Esophagus squamous epithelium (tissue), 4 donors: Measurements from ENCODE around the gene ARHGAP42.

Experiments used
- CTCF ChIP-seq, 6 experiments: fragments of 450-650 bp in 4 of 6; fragments of 200-600 bp in 2 of 6; sonication (generic) in 2 of 6; IDR thresholded peaks; one replicate each; pipeline ENCODE4 v1.5.1; 2016 to 2019; ENCODE audit warnings: antibody characterized with exemption in 6 of 6, mild to moderate bottlenecking in 4 of 6, moderate library complexity in 4 of 6
- POLR2A ChIP-seq, 4 donors: fragments of 450-650 bp; IDR thresholded peaks; one replicate each; pipeline ENCODE4 v1.6.1; 2017; ENCODE audit warnings: antibody characterized with exemption in 4 of 4, mild to moderate bottlenecking in 4 of 4, moderate library complexity in 3 of 4

- TF ChIP-seq CTCF (IDR thresholded peaks at IDR 0.05) (no peak), POLR2A (IDR thresholded peaks at IDR 0.05) (no peak)
Observed at GRCh38 chr11:100774859-100775258, 87.8 kb downstream of the ARHGAP42 start.
